Astrocyte of the cerebellum (primary cell): ENCODE measurements around the gene METRNL.
"Not testable (repeated sequence)": the region's sequence is repeated elsewhere in the genome, so short reads cannot be mapped to it uniquely, and the experiment has no call there.

Experiments used
- DNase-seq: peaks from one replicate; pipeline ENCODE4 v3.0.0-alpha.2; 2011; ENCODE audit warnings: low read depth
- H3K4me3 ChIP-seq: 2 replicates; pipeline ENCODE4 v1.5.1; 2011; ENCODE audit warnings: mild to moderate bottlenecking, low read depth, low read length, moderate library complexity
- CTCF ChIP-seq: IDR thresholded peaks from 2 replicates; pipeline ENCODE4 v1.5.1; 2012; ENCODE audit warnings: low read length, low read depth, moderate library complexity, mild to moderate bottlenecking; ENCODE audit errors: missing control alignments
- in situ Hi-C: cut with HindIII; loops from 2 replicates; pipeline ENCODE4 v1.10.0; 2017; ENCODE audit warnings: low sequenced_read_pairs

METRNL gene

GRCh38 chr17:83036193-83036592 lies 43.2 kb upstream of the METRNL start:
- in situ Hi-C loops, result no loop called here
- DNase-seq, result no peak
- H3K4me3 ChIP-seq, result no peak overlapping the region
- TF ChIP-seq CTCF, result no peak

- TF ChIP-seq CTCF, result no peak
- DNase-seq, result no peak
- H3K4me3 ChIP-seq, result no peak overlapping the region
- in situ Hi-C loops, result no loop called here
Observed at GRCh38 chr17:83036666-83037065, 42.7 kb upstream of the METRNL start.

- in situ Hi-C loops, result no loop called here
- H3K4me3 ChIP-seq, result no peak overlapping the region
- DNase-seq, result no peak
- no peak for TF ChIP-seq CTCF
Observed at GRCh38 chr17:83037084-83037873, 42.1 kb upstream of the METRNL start.

- in situ Hi-C loops, result no loop called here
- TF ChIP-seq CTCF, result no peak
- DNase-seq, result no peak
- H3K4me3 ChIP-seq, result no peak overlapping the region
Observed at GRCh38 chr17:83037874-83038165, 41.6 kb upstream of the METRNL start.

GRCh38 chr17:83038983-83039382 lies 40.4 kb upstream of the METRNL start:
- in situ Hi-C loops, DNase-seq: not testable (repeated sequence)

GRCh38 chr17:83041305-83041704 lies 38.1 kb upstream of the METRNL start:
- no peak for DNase-seq
- in situ Hi-C loops, result no loop called here
- no peak overlapping the region for H3K4me3 ChIP-seq
- no peak for TF ChIP-seq CTCF

More at GRCh38 chr17:83038983-83039382, 40.4 kb upstream of the METRNL start:
- not testable (repeated sequence) for H3K4me3 ChIP-seq

GRCh38 chr17:83042522-83043158 lies 36.8 kb upstream of the METRNL start:
- in situ Hi-C loops, result no loop called here
- DNase-seq, result no peak
- no peak overlapping the region for H3K4me3 ChIP-seq
- no peak for TF ChIP-seq CTCF

GRCh38 chr17:83044479-83044878 lies 34.9 kb upstream of the METRNL start:
- DNase-seq, H3K4me3 ChIP-seq, in situ Hi-C loops: not testable (repeated sequence)
